GM11168 (cell line): ENCODE data around the gene SMOC2.

ENCODE experiments used
- in situ Hi-C: fragments of 300-500 bp; cut with MboI; formaldehyde crosslinking; loops from one replicate; pipeline ENCODE4 v1.12.0; 2022; ENCODE audit warnings: low sequenced_read_pairs; ENCODE audit not compliant: unreplicated experiment

SMOC2 gene

GRCh38 chr6:168473197-168473596 is 32.2 kb downstream of the SMOC2 start:
- in situ Hi-C loops, result no loop called here

DNA sequence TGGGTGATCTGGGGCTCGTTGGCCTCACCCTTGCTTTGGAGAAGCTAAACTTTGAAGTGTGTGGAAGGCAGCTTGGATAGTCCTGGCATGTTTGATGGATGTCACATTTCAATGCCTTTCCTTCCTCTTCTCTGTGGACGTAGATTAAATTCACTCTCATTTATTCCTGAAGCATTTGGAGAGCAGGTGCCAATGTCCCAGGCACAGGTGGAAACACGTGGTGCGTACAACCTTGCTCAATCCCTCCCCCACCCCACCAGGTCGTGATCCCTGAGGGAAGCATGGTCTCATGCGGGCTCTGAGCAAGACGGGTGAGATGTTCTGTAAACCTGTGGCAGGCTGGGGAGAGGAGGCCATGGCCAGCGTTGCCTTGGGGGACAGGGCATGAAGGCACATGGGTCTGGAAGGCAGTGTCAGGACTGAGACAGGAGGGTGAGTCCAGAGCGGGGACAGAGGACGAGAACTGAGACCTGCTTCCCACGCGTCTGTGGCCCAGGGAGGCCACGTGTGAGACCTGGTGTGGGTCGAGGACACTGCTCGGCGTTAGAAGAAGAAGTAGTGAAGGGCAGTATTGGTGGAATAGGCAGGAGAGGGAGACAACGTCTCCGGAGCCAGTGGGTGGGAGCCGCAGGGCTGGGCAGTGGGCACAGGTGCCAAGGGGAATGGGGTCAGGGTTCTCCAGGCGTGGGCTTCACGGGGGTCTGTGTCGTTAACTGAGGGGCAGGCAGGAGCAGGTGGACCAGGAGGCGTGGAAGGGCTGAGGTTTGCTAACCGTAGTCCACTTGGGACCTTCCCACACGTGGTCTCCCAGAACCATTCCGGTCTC is 34.4 kb downstream of the SMOC2 start:
- in situ Hi-C loops, result no loop called here

DNA sequence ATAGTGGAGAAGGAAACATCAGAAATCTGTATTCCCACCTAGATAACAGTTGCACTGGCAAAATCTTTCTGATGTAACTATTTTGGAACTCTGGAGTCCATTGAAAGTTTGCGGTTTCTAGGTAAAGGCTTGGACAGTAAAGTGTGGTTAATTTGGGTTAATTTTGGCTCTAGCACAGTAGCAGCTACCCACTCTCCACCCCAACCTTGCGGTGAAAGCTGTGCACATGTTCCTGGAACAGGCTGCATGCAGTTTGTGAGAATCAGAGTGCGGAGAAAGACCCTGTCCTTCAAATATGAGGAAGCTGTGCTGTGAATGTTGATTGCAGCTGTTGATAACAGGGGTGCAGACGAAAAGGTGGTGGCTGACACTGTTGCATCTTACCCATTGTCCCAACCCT is 38.4 kb downstream of the SMOC2 start:
- in situ Hi-C loops, result no loop called here

- in situ Hi-C loops, result no loop called here
Measured at GRCh38 chr6:168480481-168480880, 39.5 kb downstream of the SMOC2 start.

GRCh38 chr6:168485818-168486217 is 44.8 kb downstream of the SMOC2 start:
- in situ Hi-C loops, result no loop called here

GRCh38 chr6:168490757-168491156 is 49.8 kb downstream of the SMOC2 start:
- in situ Hi-C loops, result no loop called here

DNA sequence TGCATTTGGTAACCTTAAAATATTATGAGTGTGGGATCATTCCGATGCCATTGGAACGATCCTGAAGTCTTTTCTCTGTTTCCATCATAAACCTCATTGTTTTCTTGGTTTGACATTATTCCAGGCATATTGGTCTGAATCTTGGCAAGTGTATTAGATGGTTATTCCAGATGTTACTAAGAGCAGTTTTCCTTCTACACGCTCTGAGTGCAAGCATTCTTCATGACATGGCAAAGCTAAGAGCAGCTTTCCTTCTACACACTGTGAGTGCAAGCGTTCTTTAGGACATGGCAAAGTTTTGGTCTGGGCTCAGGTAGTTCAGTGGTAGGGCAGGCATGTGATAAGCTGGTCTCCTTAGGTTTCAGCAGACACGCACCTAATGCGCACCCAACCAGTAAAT is 53.0 kb downstream of the SMOC2 start:
- in situ Hi-C loops, result no loop called here

DNA sequence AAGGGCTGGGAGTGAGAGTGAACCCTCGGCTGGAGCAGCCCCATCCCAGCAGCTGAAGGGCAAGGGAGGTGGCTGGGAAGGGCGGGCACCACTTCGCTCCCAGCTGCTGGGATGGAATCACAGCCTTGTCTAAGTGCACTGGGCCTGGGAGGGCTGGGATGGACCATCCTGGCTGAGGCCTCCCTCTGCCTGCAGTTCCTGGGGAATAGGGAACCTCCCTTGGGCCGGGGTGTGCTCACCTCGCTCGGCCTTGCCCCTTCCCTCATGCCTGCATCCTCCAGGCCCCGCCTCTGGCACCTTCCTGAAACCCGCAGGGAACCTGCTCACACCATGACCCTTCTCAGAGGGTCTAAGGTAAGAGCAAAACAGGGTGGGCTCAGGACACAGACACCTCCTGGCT is 53.7 kb downstream of the SMOC2 start:
- in situ Hi-C loops, result no loop called here

- in situ Hi-C loops, result no loop called here
Measured at GRCh38 chr6:168495133-168495532, 54.1 kb downstream of the SMOC2 start.

- in situ Hi-C loops, result no loop called here
Measured at GRCh38 chr6:168495636-168496035, 54.7 kb downstream of the SMOC2 start.

DNA sequence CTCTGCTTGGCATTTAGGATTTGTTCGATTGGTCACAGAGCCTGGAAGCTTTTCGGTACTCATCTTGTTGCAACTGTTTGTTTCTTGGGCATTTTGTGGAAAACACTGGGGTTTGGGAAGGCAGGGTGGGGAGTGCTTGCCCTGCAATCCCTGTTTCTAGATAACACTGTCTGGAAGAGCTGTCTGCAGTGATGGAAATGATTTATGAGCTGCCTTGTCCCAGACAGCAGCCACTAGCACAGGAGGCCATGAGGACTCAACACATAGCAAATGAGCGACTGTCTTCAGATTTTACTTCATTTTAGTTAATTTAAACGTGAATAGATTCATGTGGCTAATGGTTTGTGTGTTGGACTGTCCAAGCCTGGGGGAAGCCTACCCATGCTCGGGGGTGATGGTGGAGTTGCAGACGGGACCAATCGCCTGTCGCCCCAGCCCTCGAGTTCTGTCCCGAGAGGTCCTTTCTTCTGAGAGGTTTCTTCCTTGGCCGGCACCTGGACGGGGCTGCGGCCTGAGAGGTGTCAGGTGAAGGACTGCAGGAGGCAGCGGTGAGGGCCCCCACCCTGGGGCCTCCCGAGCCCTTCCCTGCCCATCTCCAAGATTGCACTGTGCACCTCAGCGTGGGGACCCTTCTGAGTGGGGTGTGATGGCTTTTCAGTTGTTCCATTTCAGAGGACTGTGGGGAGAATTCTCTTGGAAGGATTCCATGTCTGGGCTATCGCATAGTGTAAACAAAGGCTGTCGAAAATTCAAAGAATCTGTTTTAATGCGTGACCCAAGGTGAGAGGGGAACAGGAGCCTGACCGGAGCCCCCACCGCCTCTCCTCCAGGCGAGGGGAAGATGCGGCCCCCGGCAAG is 55.4 kb downstream of the SMOC2 start:
- in situ Hi-C loops, result no loop called here

- in situ Hi-C loops, result no loop called here
Measured at GRCh38 chr6:168496997-168497331, 56.0 kb downstream of the SMOC2 start.

DNA sequence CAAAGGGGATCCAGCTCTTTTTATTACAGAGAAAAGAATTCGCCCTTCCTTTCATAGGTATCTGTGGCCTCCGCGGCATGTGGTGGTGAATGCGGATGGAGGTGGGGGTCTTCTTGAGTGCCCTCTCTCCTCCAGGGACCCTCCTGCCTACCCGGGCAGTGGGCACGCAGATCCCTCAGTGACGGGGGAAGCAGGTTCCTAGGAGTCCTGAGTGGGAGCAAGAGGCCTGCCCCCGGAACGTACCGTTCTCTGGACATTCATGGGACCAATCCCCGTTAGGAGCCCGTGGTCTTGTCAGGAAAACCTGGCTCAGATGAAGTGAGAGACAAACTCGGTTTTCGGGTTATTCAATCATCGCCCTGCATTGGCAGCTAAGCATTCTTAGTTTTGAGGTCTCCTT is 56.4 kb downstream of the SMOC2 start:
- in situ Hi-C loops, result no loop called here

- in situ Hi-C loops, result no loop called here
Measured at GRCh38 chr6:168498161-168498843, 57.3 kb downstream of the SMOC2 start.

DNA sequence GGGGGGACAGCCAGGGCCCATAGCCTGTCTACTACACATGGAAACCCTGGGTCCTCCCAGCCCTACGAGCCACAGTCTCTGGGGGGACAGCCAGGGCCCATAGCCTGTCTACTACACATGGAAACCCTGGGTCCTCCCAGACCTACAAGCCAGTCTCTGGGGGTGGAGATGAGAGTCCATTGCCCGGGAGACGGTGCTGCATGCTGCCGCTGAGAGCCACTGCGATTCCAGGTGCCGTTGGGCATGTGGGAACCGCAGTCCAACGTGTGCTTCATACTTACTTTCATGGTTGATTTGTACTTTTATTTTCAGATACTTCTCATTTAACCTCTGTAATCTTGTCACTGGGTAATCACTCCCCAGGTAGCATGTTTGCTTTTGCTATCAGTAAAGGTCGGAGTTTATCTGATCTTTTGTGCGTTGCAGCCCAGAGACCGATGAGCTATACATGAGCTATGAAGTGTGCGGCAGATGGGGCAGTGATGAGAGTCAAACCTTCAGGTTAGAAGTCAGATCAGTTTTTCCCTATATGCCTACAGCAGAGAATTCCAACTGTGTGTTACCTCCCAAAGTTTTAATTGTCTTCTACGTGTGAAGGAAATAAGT is 58.2 kb downstream of the SMOC2 start:
- in situ Hi-C loops, result no loop called here

DNA sequence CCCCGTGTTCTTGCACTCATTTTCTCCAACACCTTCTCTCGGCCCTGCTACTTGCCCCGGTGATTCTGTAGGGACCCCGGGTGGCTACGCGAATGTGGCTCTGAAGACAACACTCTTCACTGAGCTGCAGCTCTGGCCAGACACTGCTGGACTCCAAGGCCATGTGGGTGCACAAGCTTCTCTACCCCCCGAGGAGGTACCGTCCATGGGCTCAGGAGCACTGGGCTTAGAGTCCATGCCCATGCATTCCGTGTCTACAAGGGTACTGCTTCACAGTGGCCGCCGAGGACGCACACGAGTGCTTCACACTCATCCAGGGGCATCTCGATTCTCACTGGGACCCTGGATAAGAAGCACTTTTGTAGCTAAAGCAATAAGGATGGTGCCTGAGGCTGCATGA is 59.5 kb downstream of the SMOC2 start:
- in situ Hi-C loops, result no loop called here

DNA sequence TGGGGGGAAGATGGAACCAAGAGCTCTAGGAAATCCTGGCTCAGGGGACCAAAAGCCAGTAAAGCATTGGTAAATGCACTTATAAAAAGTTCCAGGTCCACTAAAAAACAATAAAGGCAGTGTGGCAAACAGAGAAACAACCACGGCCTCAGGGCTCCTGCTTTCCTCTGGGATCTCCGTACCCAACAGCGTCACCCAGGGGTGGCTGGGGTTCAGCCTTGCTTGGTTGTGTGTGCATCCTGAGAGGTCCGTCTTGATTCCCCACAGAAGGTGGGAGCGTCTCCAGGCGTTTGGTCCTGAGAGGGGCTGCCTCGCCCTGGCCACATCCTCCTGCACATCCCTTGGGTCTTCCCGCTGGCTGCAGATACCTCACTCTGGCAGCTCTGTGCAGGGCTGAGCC is 60.6 kb downstream of the SMOC2 start:
- in situ Hi-C loops, result no loop called here

- in situ Hi-C loops, result no loop called here
Measured at GRCh38 chr6:168504366-168504765, 63.4 kb downstream of the SMOC2 start.

GRCh38 chr6:168506460-168506859 is 65.5 kb downstream of the SMOC2 start:
- in situ Hi-C loops, result no loop called here

- in situ Hi-C loops, result no loop called here
Measured at GRCh38 chr6:168507297-168507696, 66.3 kb downstream of the SMOC2 start.

DNA sequence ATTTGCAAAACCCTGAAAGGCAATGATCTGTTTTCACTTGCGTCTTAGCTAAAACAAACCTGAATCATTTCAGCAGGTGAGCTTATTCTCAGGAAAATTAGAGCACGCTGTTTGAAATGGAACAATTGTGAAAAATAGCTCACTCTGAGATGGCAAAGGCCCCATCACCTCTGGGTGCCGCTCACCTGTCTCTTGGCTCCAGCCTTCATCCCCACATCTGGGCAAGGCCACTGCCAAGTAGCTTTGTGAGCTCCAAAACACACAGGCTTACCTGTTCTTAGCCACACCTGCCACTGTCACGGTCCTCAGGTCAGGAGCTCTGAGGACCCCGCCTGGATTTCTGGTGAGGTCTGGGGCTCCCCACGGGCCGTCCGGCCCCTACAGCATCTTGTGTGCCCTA is 66.7 kb downstream of the SMOC2 start:
- in situ Hi-C loops, result no loop called here
